RCC 7860 (cell line): ENCODE results near the gene TNS1.

Experiments
- DNase-seq: peaks from one replicate; pipeline ENCODE4 v3.0.0-alpha.2; 2015; ENCODE audit warnings: low spot score
- FAIRE-seq: peaks from 2 replicates; lab custom pipeline; 2012; peaks lifted over from hg19 to GRCh38; lab: Jason Lieb, UNC

TNS1 gene

GRCh38 chr2:218017211-218018053, 14.6 kb upstream of the TNS1 start:
- FAIRE-seq (no peak), DNase-seq (no peak)

GRCh38 chr2:218016810-218017209, 14.0 kb upstream of the TNS1 start:
- DNase-seq: no peak
- FAIRE-seq: no peak

- no peak for DNase-seq
- no peak for FAIRE-seq
These were observed 13.1 kb upstream of the TNS1 start for GRCh38 chr2:218015586-218016521.

- FAIRE-seq: no peak
These were observed 12.2 kb upstream of the TNS1 start for GRCh38 chr2:218014706-218015585.

GRCh38 chr2:218013289-218013688, 10.5 kb upstream of the TNS1 start:
- FAIRE-seq (no peak), DNase-seq (no peak)

More at GRCh38 chr2:218014706-218015585, 12.2 kb upstream of the TNS1 start:
- no peak for DNase-seq

GRCh38 chr2:218012284-218012683, 9.5 kb upstream of the TNS1 start:
- no peak for FAIRE-seq
- no peak for DNase-seq

GRCh38 chr2:218011653-218012040, 8.9 kb upstream of the TNS1 start:
- DNase-seq (no peak), FAIRE-seq (no peak)

- DNase-seq: no peak
- no peak for FAIRE-seq
These were observed 8.3 kb upstream of the TNS1 start for GRCh38 chr2:218010984-218011652.

- no peak for DNase-seq
- no peak for FAIRE-seq
These were observed 7.6 kb upstream of the TNS1 start for GRCh38 chr2:218010140-218010983.

GRCh38 chr2:218009765-218010139, 7.0 kb upstream of the TNS1 start:
- no peak for FAIRE-seq
- no peak for DNase-seq

GRCh38 chr2:218009231-218009630, 6.4 kb upstream of the TNS1 start:
- FAIRE-seq (no peak), DNase-seq (no peak)

- FAIRE-seq (no peak), DNase-seq (no peak)
These were observed 5.6 kb upstream of the TNS1 start for GRCh38 chr2:218008060-218009040.

- no peak for DNase-seq
- no peak for FAIRE-seq
These were observed 3.9 kb upstream of the TNS1 start for GRCh38 chr2:218006741-218007140.

GRCh38 chr2:218005486-218005885, 2.7 kb upstream of the TNS1 start:
- no peak for FAIRE-seq

GRCh38 chr2:218005028-218005427, 2.2 kb upstream of the TNS1 start:
- DNase-seq (no peak), FAIRE-seq (no peak)

More at GRCh38 chr2:218005486-218005885, 2.7 kb upstream of the TNS1 start:
- DNase-seq: no peak

GRCh38 chr2:218003981-218004419, 1.2 kb upstream of the TNS1 start:
- DNase-seq (no peak), FAIRE-seq (no peak)

- DNase-seq: no peak
- FAIRE-seq: no peak
These were observed 618 bp upstream of the TNS1 start for GRCh38 chr2:218003281-218003944.
